GM19023 (cell line): ENCODE measurements around the gene GPC6.
"Not testable (repeated sequence)": the region's sequence is repeated elsewhere in the genome, so short reads cannot be mapped to it uniquely, and the experiment has no call there.

Experiments
- ATAC-seq: cut with Tn5 transposase; IDR thresholded peaks from one replicate; pipeline ENCODE4 v1.9.1; 2021; ENCODE audit warnings: mild to moderate bottlenecking, moderate library complexity; ENCODE audit not compliant: unreplicated experiment

Gene GPC6

GRCh38 chr13:94259984-94260383, 1033.4 kb downstream of the GPC6 start:
- no peak for ATAC-seq

GRCh38 chr13:94261163-94261562, 1034.6 kb downstream of the GPC6 start:
- no peak for ATAC-seq

- ATAC-seq: no peak
These were observed 1036.4 kb downstream of the GPC6 start for GRCh38 chr13:94263038-94263437.

GRCh38 chr13:94267581-94268366, 1041.2 kb downstream of the GPC6 start:
- ATAC-seq: no peak

- ATAC-seq: no peak
These were observed 1042.1 kb downstream of the GPC6 start for GRCh38 chr13:94268661-94269060.

- ATAC-seq: no peak
These were observed 1043.0 kb downstream of the GPC6 start for GRCh38 chr13:94269557-94269956.

GRCh38 chr13:94270556-94270955, 1043.9 kb downstream of the GPC6 start:
- no peak for ATAC-seq

- ATAC-seq: no peak
These were observed 1045.4 kb downstream of the GPC6 start for GRCh38 chr13:94272038-94272437.

- ATAC-seq: no peak
These were observed 1053.7 kb downstream of the GPC6 start for GRCh38 chr13:94280349-94280748.

- no peak for ATAC-seq
These were observed 1054.2 kb downstream of the GPC6 start for GRCh38 chr13:94280845-94281244.

- ATAC-seq: no peak
These were observed 1060.0 kb downstream of the GPC6 start for GRCh38 chr13:94286581-94286980.

GRCh38 chr13:94291631-94292322, 1065.2 kb downstream of the GPC6 start:
- ATAC-seq: no peak

- ATAC-seq: no peak
These were observed 1065.7 kb downstream of the GPC6 start for GRCh38 chr13:94292323-94292640.

GRCh38 chr13:94296471-94296870, 1069.9 kb downstream of the GPC6 start:
- ATAC-seq: no peak

- no peak for ATAC-seq
These were observed 1071.7 kb downstream of the GPC6 start for GRCh38 chr13:94298346-94298745.

GRCh38 chr13:94300401-94300800, 1073.8 kb downstream of the GPC6 start:
- no peak for ATAC-seq

- no peak for ATAC-seq
These were observed 1074.9 kb downstream of the GPC6 start for GRCh38 chr13:94301487-94301886.

GRCh38 chr13:94302847-94303565, 1076.4 kb downstream of the GPC6 start:
- ATAC-seq: not testable (repeated sequence)

GRCh38 chr13:94303644-94304174, 1077.1 kb downstream of the GPC6 start:
- ATAC-seq: no peak

- no peak for ATAC-seq
These were observed 1078.4 kb downstream of the GPC6 start for GRCh38 chr13:94305033-94305432.

- ATAC-seq: no peak
These were observed 1078.9 kb downstream of the GPC6 start for GRCh38 chr13:94305463-94305862.

- no peak for ATAC-seq
These were observed 1079.3 kb downstream of the GPC6 start for GRCh38 chr13:94305934-94306333.
